Upper lobe of left lung (tissue), 6 donors: ENCODE results near the gene LTBP1. TPM values are rescaled to one million over a fixed set of nuclear protein-coding genes. Genes with fewer than 3 reads are reported as not detected.

Experiments
- ATAC-seq, 2 donors: fragments of 200-7000 bp; cut with Tn5 transposase; one replicate each; pipeline ENCODE4 v1.9.1; 2022; ENCODE audit warnings: mild to moderate bottlenecking in 2 of 2, moderate library complexity in 2 of 2; ENCODE audit not compliant: low FRiP score in 2 of 2
- DNase-seq, 2 donors: peaks; one replicate each; pipeline ENCODE4 v3.0.0-alpha.2; 2019 to 2020
- H3K27ac ChIP-seq, 4 donors: fragments of 200-600 bp; sonication (generic); one replicate each; pipeline ENCODE4 v1.5.1; 2016 to 2019
- H3K27me3 ChIP-seq, 4 donors: fragments of 200-600 bp; sonication (generic); one replicate each; pipeline ENCODE4 v1.5.1; 2017 to 2019
- H3K36me3 ChIP-seq, 4 donors: fragments of 200-600 bp; sonication (generic); one replicate each; pipeline ENCODE4 v1.5.1; 2016 to 2019
- H3K4me1 ChIP-seq, 4 donors: fragments of 200-600 bp; sonication (generic); one replicate each; pipeline ENCODE4 v1.5.1; 2018 to 2019
- H3K4me3 ChIP-seq, 4 donors: fragments of 200-600 bp; sonication (generic); one replicate each; pipeline ENCODE4 v1.5.1; 2017 to 2019; ENCODE audit warnings: mild to moderate bottlenecking in 2 of 4, moderate library complexity in 1 of 4
- H3K9me3 ChIP-seq, 4 donors: fragments of 200-600 bp; sonication (generic); one replicate each; pipeline ENCODE4 v1.5.1; 2018 to 2019
- EP300 ChIP-seq, 4 donors: sonication (generic); formaldehyde crosslinking; IDR thresholded peaks; one replicate each; pipeline ENCODE4 v1.5.1; 2017; ENCODE audit warnings: antibody characterized with exemption in 4 of 4, control low read depth in 2 of 4
- POLR2A ChIP-seq, 4 donors: fragments of 450-650 bp; IDR thresholded peaks; one replicate each; pipeline ENCODE4 v1.5.1; 2016 to 2017; ENCODE audit warnings: antibody characterized with exemption in 4 of 4, mild to moderate bottlenecking in 2 of 4
- POLR2AphosphoS5 ChIP-seq, 2 donors: sonication (generic); formaldehyde crosslinking; IDR thresholded peaks; one replicate each; pipeline ENCODE4 v1.5.1; 2017; ENCODE audit warnings: antibody characterized with exemption in 2 of 2
- whole genome bisulfite sequencing, 2 donors: methylation state at CpG; one replicate each; pipeline ENCODE4 v1.1.5; 2017 to 2018; 5-methylcytosine and 5-hydroxymethylcytosine counted together
- total RNA-seq, 6 donors: library from RNA; depleted of rRNA in 4 of 6; stranded (reverse); fragments of >200 nt in 4 of 6; gene quantifications; one replicate each; pipeline versions ENCODE4 v1.1.0 to v1.2.1, GENCODE V29; 2016 to 2021
- TF ChIP-seq, protein P1 (sequence below), 6 experiments: fragments of 450-650 bp in 4 of 6; fragments of 200-600 bp in 2 of 6; sonication (generic) in 2 of 6; IDR thresholded peaks; one replicate each; pipeline ENCODE4 v1.5.1; 2016 to 2019; ENCODE audit warnings: antibody characterized with exemption in 6 of 6
- donor health status: DM: no; HTN: no; CAD: no; lungs with moderate emphysema.
- donor health status: DM: no; HTN: yes; CAD: no; lungs with severe emphysema.

Gene LTBP1
- total RNA-seq, 6 donors from 2014 or later = 11.5 to 45.0 (median 27.1) TPM

GRCh38 chr2:33153008-33153407 is 206.3 kb downstream of the LTBP1 start:
- ATAC-seq (no peak), DNase-seq (no peak)
- H3K27me3 ChIP-seq = no peaks in the 10 kb centered on the region
- no peaks in the 10 kb centered on the region for H3K9me3 ChIP-seq
- no peak overlapping the region for H3K4me3 ChIP-seq
- H3K4me1 ChIP-seq = no peaks in the 10 kb centered on the region
- WGBS, 2 donors = 77 to 91% methylated on average over 2 of the region's 2 CpGs
- TF ChIP-seq POLR2A (IDR thresholded peaks at IDR 0.05) (no peak), POLR2AphosphoS5 (IDR thresholded peaks at IDR 0.05) (no peak), EP300 (IDR thresholded peaks at IDR 0.05) (no peak)
- TF ChIP-seq, protein P1, sequence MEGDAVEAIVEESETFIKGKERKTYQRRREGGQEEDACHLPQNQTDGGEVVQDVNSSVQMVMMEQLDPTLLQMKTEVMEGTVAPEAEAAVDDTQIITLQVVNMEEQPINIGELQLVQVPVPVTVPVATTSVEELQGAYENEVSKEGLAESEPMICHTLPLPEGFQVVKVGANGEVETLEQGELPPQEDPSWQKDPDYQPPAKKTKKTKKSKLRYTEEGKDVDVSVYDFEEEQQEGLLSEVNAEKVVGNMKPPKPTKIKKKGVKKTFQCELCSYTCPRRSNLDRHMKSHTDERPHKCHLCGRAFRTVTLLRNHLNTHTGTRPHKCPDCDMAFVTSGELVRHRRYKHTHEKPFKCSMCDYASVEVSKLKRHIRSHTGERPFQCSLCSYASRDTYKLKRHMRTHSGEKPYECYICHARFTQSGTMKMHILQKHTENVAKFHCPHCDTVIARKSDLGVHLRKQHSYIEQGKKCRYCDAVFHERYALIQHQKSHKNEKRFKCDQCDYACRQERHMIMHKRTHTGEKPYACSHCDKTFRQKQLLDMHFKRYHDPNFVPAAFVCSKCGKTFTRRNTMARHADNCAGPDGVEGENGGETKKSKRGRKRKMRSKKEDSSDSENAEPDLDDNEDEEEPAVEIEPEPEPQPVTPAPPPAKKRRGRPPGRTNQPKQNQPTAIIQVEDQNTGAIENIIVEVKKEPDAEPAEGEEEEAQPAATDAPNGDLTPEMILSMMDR (IDR thresholded peaks at IDR 0.05) = no peak
- H3K36me3 ChIP-seq = no peaks in the 10 kb centered on the region
- no peak overlapping the region for H3K27ac ChIP-seq

GRCh38 chr2:33158482-33159003 is 211.8 kb downstream of the LTBP1 start:
- H3K4me1 ChIP-seq = no peaks in the 10 kb centered on the region
- no peaks in the 10 kb centered on the region for H3K27me3 ChIP-seq
- ATAC-seq (no peak), DNase-seq (no peak)
- no peaks in the 10 kb centered on the region for H3K36me3 ChIP-seq
- H3K9me3 ChIP-seq = no peaks in the 10 kb centered on the region
- H3K4me3 ChIP-seq = no peak overlapping the region
- WGBS, 2 donors = 70 to 77% methylated on average over 3 of the region's 3 CpGs
- TF ChIP-seq POLR2AphosphoS5 (IDR thresholded peaks at IDR 0.05) (no peak), POLR2A (IDR thresholded peaks at IDR 0.05) (no peak), EP300 (IDR thresholded peaks at IDR 0.05) (no peak)
- no peak overlapping the region for H3K27ac ChIP-seq

DNA sequence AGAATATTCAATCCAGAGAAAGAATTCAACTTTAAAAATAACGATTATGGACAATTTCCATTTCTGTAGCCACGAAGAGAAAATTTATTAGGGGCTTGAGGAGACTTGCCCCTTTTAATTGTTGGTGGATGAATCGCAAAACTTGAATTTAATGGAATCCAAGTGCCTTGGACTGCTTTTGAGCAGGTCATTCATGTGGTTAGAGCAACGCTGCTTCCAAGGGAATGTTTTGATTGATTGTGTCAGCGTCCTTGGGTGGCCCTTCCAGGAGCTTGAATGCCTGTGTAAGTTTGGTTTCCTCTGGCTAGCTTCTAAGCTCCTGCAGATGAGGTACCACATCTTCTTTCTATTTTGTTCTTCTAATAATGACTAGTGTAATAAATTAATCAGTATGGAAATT is 213.4 kb downstream of the LTBP1 start:
- Histone ChIP-seq H3K36me3 (no peaks in the 10 kb centered on the region), H3K27ac (no peak overlapping the region), H3K27me3 (no peaks in the 10 kb centered on the region), H3K9me3 (no peaks in the 10 kb centered on the region), H3K4me1 (no peaks in the 10 kb centered on the region), H3K4me3 (no peak overlapping the region)
- ATAC-seq = no peak
- DNase-seq = no peak
- TF ChIP-seq EP300 (IDR thresholded peaks at IDR 0.05) (no peak), POLR2A (IDR thresholded peaks at IDR 0.05) (no peak), POLR2AphosphoS5 (IDR thresholded peaks at IDR 0.05) (no peak)
- TF ChIP-seq, protein P1 (IDR thresholded peaks at IDR 0.05) = no peak
- WGBS, 2 donors = 85 to 88% methylated on average over 5 of the region's 5 CpGs

GRCh38 chr2:33166287-33166881 is 219.6 kb downstream of the LTBP1 start:
- no peaks in the 10 kb centered on the region for H3K9me3 ChIP-seq
- H3K4me1 ChIP-seq = no peaks in the 10 kb centered on the region
- DNase-seq (no peak), ATAC-seq (no peak)
- H3K27ac ChIP-seq = no peak overlapping the region
- no peaks in the 10 kb centered on the region for H3K27me3 ChIP-seq
- TF ChIP-seq EP300 (IDR thresholded peaks at IDR 0.05) (no peak), POLR2AphosphoS5 (IDR thresholded peaks at IDR 0.05) (no peak), POLR2A (IDR thresholded peaks at IDR 0.05) (no peak)
- TF ChIP-seq, protein P1 (IDR thresholded peaks at IDR 0.05) = no peak
- H3K4me3 ChIP-seq = no peak overlapping the region
- 61 to 80% methylated on average over 5 of the region's 5 CpGs for WGBS, 2 donors
- H3K36me3 ChIP-seq = no peaks in the 10 kb centered on the region

- 78 to 94% methylated on average over 3 of the region's 3 CpGs for WGBS, 2 donors
- no peak for TF ChIP-seq POLR2AphosphoS5 (IDR thresholded peaks at IDR 0.05)
- no peak for TF ChIP-seq EP300 (IDR thresholded peaks at IDR 0.05)
- TF ChIP-seq, protein P1 (IDR thresholded peaks at IDR 0.05) = no peak
- no peak for TF ChIP-seq POLR2A (IDR thresholded peaks at IDR 0.05)
- no peaks in the 10 kb centered on the region for H3K9me3 ChIP-seq
- no peaks in the 10 kb centered on the region for H3K4me1 ChIP-seq
- H3K4me3 ChIP-seq = no peak overlapping the region
- H3K27ac ChIP-seq = no peak overlapping the region
- no peaks in the 10 kb centered on the region for H3K36me3 ChIP-seq
- no peaks in the 10 kb centered on the region for H3K27me3 ChIP-seq
- no peak for DNase-seq
- no peak for ATAC-seq
These were observed 221.0 kb downstream of the LTBP1 start for GRCh38 chr2:33167622-33168245.
